ENCODE measurements around the gene HSD11B2. TPM values are rescaled to one million over a fixed set of nuclear protein-coding genes. Genes with fewer than 3 reads are reported as not detected.
A peak's percentile ranks its signal among the peaks of the same experiment; 100 is the strongest.

The HSD11B2 gene
- total RNA-seq, 1 donor from 2014 or later = 38.7 TPM

GRCh38 chr16:67480833-67481560 lies 50.1 kb downstream of the HSD11B2 start, which contains the start of gene ATP6V0D1:
Gene ATP6V0D1, minus strand, starts transcription at chr16:67481157. Its CDS starts 71 bp downstream, at chr16:67481086.
- DNase-seq (ENCODE audit: low spot score, unreplicated experiment) = peak; percentile 99
- peak; percentile 95 for TF ChIP-seq CTCF (IDR thresholded peaks at IDR 0.05; ENCODE audit: unreplicated experiment)
- Mint-ChIP-seq H3K9me3 (ENCODE audit: low read depth) (no peaks in the 10 kb centered on the region), H3K4me1 (ENCODE audit: low read depth) (peaks cover 24% of the 10 kb centered on the region), H3K36me3 (ENCODE audit: insufficient read depth) (no peaks in the 10 kb centered on the region), H3K27me3 (no peaks in the 10 kb centered on the region), H3K27ac (peak within 1 kb of the TSS; percentile 100), H3K4me3 (ENCODE audit: low read depth) (peak within 1 kb of the TSS; percentile 100)

GRCh38 chr16:67481561-67482232 lies 50.8 kb downstream of the HSD11B2 start:
- no peaks in the 10 kb centered on the region for H3K27me3 Mint-ChIP-seq
- no peak for TF ChIP-seq CTCF (IDR thresholded peaks at IDR 0.05; ENCODE audit: unreplicated experiment)
- H3K4me3 Mint-ChIP-seq (ENCODE audit: low read depth) = peak overlapping the region; percentile 100
- H3K4me1 Mint-ChIP-seq (ENCODE audit: low read depth) = peaks cover 24% of the 10 kb centered on the region
- H3K36me3 Mint-ChIP-seq (ENCODE audit: insufficient read depth) = no peaks in the 10 kb centered on the region
- peak overlapping the region; percentile 100 for H3K27ac Mint-ChIP-seq
- H3K9me3 Mint-ChIP-seq (ENCODE audit: low read depth) = no peaks in the 10 kb centered on the region
- DNase-seq (ENCODE audit: low spot score, unreplicated experiment) = no peak

- no peaks in the 10 kb centered on the region for H3K9me3 Mint-ChIP-seq (ENCODE audit: low read depth)
- DNase-seq (ENCODE audit: low spot score, unreplicated experiment) = no peak
- TF ChIP-seq CTCF (IDR thresholded peaks at IDR 0.05; ENCODE audit: unreplicated experiment) = no peak
- H3K4me1 Mint-ChIP-seq (ENCODE audit: low read depth) = peaks cover 24% of the 10 kb centered on the region
- peak overlapping the region; percentile 73 for H3K27ac Mint-ChIP-seq
- no peaks in the 10 kb centered on the region for H3K36me3 Mint-ChIP-seq (ENCODE audit: insufficient read depth)
- H3K27me3 Mint-ChIP-seq = no peaks in the 10 kb centered on the region
- peak overlapping the region; percentile 100 for H3K4me3 Mint-ChIP-seq (ENCODE audit: low read depth)
Observed at GRCh38 chr16:67482233-67482924, 51.5 kb downstream of the HSD11B2 start.

GRCh38 chr16:67483150-67483549 lies 52.2 kb downstream of the HSD11B2 start, which contains the start of gene AGRP:
Gene AGRP, minus strand, starts transcription at chr16:67483547. Its CDS starts 149 bp downstream, at chr16:67483398.
- no peak for DNase-seq (ENCODE audit: low spot score, unreplicated experiment)
- no peak for TF ChIP-seq CTCF (IDR thresholded peaks at IDR 0.05; ENCODE audit: unreplicated experiment)
- Mint-ChIP-seq H3K27ac (peak within 1 kb of the TSS; percentile 73), H3K36me3 (ENCODE audit: insufficient read depth) (no peaks in the 10 kb centered on the region), H3K4me3 (ENCODE audit: low read depth) (peak within 1 kb of the TSS; percentile 100), H3K4me1 (ENCODE audit: low read depth) (peaks cover 22% of the 10 kb centered on the region), H3K9me3 (ENCODE audit: low read depth) (no peaks in the 10 kb centered on the region), H3K27me3 (no peaks in the 10 kb centered on the region)
